IPS DF 19.7 (cell line): Measurements from ENCODE around the gene SFXN4.
"Not testable (repeated sequence)": the region's sequence is repeated elsewhere in the genome, so short reads cannot be mapped to it uniquely, and the experiment has no call there.

Experiments used
- DNase-seq: peaks from one replicate; pipeline ENCODE4 v3.0.0-alpha.2; 2013; ENCODE audit warnings: low read depth, low spot score

Gene SFXN4

DNA sequence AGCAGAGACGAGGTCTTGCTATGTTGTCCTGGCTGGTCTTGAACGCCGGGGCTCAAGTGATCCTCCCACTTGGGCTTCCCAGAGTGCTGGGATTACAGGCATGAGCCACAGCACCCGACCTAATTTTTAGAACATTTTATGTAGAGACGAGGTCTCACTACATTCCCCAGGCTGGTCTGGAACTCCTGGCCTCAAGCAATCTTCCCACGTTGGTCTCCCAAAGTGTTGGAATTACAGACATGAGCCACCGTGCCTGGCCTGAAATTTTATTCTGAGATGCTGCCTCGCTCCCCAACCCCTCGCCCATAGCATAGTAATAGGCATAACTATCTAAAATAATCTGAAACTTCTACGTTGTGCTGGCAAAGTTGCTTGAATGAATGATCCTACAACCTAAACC, 21.9 kb downstream of the SFXN4 start:
- DNase-seq, result no peak

DNA sequence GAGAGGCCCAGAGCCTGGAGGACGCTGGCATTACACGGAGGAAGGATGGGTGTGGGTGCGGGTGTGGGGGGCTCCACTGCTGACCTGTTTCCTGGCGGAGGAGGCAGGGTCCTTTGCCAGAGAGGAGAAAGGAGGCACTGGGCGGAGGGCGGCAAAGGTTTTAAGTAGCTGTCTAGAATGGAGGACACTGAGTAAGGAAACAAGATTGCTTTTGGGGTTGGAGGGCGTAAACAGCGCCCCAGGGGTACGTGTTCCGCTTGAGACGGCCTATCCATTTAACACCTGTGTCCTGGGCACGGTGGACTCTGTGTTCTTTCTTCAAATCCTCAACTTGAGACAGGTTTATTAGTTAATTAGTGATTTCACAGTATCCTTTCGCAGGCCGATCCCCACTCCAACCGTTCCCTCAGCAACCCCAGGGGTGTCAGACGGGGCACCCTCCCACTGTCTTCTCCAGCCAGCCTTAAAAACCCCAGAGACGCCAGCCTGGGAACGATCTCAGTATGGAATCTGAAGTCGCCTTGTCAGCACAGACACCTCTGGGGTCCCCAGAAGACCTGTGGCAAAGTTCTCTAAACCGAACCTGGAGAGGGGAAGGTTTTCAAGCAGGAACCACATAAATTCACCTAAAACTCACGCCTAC, 24.8 kb downstream of the SFXN4 start:
- DNase-seq, result no peak

DNA sequence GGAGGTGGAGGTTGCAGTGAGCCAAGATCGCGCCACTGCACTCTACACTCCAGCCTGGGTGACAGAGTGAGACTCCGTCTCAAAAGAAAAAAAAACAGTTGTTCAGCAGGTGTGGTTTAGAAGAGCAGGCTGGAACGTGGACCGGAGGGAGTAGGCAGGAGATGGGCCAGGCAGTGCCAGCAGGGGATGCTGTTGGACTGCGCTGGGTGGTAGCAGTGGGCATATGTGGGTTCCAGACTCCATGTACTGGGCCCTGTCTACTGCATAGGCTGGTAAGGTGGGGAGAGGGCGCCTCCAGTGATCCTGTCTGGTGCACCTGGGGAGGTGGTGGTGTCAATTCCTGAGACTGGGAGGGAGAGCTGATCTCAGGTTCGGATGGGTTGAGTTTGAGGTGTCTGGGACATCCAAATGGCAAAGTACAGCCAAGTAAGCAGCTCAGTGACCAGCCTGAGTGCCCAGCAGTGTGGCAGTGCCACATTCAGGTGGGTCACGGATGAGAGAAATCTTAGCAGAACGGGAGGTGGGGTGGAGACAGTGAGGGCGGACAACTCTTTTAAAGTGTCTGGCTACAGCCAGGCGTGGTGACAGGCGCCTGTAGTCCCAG, 25.9 kb downstream of the SFXN4 start:
- DNase-seq, result no peak

DNA sequence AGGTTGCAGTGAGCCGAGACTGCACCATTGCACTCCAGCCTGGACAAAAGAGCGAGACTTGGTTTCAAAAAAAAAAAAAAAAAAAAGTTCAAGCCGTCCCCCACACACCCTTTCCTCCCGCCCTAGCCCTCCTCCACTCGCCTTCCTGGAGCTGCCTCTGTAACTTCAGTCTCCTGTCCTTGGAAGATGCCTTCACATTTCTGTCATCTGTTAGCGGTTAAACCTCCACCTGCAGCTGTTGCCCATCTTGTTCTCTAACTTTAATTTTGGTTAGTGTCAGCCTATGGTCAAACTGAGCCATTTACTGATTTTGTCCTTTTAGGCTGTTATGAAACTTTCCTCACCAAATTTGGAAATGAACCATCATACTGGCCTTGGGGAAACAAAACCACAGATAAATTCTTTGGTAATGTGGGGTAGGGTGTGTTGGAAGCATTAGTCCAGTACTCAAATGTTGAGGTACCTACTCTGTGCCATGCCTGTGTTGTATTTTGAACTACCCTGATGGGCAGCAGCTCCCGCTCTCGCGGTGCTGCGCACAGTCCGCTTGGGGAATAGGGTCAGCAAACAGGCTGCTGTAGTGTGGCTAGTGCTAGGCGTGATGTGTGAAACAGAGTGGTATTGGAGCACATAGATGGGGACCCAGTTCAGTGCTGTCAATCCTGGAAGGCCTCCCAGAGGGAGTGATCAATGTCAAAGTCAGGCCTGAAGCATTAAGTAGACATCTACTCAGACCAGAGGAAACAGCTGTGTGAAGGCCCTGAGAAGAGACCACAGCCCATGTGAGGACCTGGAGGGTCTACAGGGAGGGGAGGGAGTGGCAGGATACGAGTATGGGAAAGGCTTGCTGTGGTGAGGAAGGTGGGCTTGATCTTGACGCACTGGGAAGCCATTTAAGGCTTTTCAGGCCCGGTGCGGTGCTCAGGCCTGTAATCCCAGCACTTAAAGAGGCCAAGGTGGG, 26.9 kb downstream of the SFXN4 start:
- no peak for DNase-seq

DNA sequence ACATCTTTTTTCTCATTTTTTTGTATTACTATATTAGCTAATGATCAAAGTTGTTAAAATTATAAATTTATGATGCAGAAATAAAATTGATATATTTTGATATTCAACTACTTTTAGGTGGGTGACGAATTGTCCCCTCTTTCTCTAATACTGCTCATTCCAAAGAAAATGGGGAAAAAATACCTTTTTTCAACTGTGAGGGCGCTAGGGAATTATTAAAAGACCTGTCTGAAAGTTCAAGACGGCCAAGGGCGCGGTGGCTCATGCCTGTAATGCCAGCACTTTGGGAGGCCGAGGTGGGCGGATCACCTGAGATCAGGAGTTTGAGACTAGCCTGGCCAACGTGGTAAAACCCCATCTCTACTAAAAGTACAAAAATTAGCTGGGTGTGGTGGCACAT, 27.6 kb downstream of the SFXN4 start:
- not testable (repeated sequence) for DNase-seq

DNA sequence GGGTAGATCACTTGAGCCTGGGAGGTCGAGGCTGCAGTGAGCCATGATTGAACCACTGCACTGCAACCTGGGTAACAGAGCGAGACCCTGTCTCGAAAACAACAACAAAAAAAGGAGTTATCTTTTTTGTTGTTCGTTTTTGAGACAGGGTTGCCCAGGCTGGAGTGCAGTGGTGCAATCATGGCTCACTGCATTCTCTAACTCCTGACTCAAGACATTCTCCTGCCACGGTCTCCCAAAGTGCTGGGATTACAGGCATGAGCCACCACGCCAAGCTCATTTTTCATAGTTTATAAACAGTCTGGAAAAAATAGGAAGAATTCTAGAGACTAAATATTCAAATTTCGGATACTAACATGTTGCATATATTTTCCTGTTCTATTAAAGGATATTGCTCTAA, 29.4 kb downstream of the SFXN4 start:
- no peak for DNase-seq

DNA sequence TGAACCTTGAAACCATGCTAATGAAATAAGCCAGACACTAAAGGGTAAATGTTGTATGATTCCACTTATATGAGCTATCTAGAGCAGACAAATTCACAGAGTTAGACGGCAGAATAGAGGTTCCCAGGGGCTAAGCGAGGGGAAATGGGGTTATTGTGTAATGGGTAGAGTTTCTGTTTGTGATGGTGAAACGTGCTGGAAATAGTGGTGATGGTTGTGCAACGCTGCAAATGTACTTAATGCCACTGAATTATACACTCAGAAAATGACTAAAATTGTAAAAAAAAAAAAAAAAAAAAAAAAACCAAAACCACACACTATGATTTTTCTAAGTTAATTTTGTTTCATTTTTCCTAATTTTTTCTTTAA, 30.0 kb downstream of the SFXN4 start:
- DNase-seq, result no peak

DNA sequence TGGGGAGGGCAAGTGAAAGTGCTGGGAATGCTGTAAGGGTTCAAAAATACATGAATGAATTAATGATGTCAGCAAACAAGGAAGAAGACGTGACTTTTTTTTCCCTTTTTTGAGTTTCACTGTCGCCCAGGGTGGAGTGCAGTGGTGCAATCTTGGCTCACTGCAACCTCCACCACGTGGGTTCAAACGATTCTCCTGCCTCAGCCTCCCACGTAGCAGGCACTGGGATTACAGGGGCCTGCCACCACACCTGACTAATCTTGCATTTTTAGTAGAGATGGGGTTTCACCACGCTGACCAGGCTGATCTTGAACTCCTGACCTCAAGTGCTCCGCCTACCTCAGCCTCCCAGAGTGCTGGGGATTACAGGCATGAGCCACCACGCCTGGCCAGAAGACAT, 31.6 kb downstream of the SFXN4 start:
- no peak for DNase-seq

DNA sequence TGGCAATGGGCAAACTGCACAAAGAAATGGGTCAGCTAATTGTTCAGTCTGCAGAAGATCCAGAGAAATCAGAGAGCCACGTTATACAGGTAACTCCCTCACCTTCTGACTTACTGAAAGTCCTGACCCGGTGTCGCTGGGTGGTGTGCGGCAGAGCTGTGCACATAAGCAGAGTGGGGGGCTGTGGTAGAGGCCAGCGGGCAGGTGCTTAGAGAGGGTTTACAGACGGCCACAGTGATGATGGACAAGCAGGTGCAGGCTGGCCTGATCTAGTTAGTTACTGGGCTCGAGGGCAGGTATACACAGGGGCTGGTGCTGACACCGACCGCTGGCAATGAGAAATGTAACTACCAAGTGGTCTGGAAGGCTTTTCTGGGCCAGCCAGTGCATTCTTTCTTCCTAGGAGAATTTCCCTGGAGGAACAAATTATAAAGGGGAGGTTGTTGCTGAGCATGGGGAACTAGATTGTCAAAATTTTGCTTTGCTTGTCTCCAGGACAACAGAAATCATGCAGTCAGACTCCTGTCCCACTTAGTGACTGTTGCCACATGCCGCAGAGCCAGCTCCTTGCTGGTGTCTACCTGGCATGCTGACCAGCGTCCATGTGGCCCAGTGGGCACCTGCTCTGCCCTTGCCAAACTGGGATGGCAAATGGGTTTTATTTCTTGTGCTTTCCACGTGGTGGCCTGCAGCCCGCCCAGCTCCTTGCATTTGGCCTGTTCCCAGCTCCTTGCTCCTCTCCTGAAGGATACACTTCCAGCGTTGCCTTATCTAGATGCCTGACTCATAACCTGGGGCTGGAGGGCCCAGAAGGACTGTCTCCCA, 32.8 kb downstream of the SFXN4 start:
- DNase-seq, result no peak

DNA sequence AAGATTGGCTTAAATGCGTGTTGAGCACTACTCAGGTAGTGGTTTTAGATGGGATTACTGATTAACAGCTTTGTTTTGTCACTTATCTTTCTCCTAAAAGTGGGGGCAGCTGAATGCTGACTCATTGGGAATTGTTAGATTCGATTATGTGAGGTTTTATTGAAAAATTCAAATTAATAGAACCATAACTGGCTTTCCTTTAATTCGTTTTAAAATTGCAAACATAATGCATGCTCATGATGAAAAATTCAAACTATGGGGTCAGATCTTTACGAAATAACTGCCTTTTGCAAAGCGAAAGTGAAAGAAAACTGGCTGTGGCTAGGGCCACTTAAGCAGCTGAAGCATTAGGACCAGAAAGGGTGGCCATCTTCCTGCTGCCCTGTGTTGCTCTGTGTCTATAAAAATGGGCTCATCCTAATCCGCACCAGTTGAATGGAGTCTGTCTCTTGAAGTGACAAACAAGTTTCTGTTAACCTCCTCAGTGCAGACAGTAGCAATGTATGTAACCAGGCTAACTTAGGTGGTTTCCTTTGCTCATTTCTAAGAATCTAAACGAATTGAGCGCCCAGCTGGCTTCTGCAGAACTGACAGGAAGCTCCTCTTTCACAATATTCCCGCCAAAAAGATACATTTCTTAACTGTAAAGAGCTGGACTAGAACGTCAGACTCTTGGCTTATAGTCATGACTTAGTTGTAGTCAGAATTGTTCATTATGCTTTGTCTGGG, 33.8 kb downstream of the SFXN4 start:
- no peak for DNase-seq

DNA sequence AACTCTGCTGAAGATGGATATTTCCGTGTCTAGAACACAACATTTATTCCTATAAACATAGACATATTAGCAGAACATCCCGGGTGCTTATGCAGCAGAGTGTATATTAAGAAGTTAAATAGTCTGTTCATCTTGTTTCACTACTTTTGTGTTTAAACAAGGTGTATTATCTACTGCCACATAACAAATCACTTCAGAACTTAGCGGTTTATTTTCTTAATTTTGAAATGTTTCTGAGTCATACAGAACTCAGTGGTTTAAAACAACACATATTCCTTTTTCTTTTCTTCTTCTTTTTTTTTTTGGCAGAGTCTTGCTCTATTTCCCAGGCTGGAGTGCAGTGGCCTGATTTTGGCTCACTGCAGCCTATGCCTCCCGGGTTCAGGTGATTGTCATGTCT, 35.8 kb downstream of the SFXN4 start:
- no peak for DNase-seq

DNA sequence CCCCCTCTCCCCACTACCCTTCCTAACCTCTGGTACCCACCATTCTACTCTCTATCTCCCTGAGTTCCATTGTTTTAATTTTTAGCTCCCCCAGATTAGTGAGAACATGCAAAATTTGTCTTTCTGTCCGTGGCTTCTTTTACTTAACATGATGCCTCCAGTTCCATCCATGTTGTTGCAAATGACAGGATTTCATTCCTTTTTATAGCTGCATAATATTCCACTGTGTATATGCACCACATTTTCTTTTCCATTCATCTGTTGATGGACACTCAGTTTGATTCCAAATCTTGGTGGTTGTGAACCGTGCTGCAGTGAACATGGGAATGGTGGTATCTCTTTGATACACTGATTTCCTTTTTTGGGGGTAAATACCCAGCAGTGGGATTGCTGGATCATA, 39.6 kb downstream of the SFXN4 start:
- DNase-seq, result no peak

DNA sequence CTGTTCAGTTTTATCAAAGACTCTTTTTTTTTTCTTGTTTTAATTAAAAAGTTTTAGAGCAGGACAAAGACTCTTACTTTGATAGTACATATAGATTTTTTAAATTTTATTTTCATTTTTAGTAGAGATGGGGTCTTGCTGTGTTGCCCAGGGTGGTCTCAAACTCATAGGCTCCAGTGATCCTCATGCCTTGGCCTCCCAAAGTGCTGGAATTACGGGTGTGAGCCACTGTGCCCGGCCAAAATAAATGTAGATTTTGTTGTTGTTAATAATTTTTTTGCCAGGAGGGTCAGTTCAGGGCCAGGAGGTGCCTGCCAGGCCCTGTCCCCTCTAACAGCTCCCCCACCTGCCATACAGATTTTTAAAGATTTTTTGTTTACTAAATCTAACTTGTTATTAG, 44.6 kb downstream of the SFXN4 start:
- no peak for DNase-seq

DNA sequence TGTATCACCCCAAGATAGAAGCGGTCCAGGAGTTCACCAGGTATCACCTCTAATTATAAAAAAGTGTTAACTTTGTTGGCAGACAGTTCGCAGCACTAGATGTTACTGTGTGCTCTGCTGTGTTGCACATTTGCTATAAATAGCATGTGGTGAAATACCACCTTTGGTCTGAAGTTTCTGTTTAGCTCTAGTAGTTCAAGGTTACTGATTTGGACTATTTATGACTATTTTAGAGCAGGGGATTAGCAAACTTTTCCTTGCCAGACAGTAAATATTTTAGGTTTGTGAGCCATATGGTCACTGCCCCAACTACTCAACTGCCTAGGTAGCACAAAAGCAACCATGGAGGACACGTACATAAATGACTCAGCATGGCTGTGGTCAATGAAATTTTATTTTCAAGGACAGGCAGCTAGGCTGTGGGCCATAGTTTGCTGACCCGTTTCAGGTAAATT, 45.1 kb downstream of the SFXN4 start:
- DNase-seq, result no peak

DNA sequence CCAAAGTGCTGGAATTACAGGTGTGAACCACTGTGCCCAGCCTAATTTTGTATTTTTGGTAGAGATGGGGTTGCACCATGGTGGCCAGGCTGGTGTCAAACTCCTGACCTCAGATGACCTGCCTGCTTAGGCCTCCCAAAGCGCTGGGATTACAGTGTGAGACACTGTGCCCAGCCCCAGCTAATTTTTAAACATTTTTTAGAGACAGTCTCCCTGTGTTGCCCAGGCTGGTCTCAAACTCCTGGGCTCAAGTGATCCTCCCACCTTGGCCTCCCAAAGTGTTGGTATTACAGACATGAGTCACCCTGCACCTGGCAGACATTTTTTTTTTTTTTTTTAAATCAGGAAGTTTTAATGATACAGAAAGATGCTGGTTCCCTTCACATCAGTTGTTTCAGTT, 46.1 kb downstream of the SFXN4 start:
- no peak for DNase-seq

DNA sequence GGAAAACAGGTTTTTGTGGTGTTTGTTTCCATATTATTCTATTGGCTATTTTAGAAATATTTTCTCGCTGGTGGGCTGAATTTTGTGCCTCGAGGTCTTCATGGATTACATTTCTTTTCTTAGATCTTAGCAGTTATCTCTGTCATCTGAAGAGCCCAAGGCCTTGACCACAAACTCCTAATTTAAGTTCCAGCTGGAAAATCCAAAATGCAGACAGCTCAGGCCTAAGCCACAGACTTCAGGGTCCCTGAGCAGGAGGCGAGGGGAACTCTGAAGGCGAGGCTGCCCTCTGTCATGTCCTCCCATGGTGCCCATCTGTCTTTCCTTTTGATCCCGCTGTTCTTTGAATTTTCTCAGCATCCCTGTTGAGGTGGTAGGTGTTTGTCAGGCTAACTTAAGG, 47.3 kb downstream of the SFXN4 start:
- no peak for DNase-seq

DNA sequence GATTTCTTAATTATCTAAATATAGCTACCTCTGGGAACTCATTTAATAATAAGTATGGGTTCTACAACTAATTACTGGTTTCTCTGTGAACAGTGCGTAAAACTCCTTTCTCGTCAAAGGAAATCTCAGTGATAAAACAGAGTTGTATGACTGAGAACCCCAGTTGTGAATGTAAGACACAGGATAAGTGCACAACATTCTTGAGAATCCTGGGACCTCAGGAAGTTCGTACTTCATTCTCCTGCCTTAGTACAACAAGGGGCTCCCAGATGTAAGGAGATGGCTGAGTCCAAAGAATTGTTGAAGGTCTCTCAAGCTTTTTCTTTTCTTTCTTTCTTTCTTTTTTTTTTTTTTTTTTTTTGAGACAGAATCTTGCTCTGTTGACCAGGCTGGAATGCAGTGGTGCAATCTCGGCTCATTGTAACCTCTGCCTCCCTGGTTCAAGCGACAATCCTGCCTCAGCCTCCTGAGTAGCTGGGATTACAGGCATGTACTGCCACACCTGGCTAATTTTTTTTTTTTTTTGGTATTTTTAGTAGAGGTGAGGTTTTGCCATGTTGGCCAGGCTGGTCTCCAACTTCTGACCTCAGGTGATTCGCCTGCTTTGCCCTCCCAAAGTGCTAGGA, 49.1 kb downstream of the SFXN4 start:
- DNase-seq, result no peak

DNA sequence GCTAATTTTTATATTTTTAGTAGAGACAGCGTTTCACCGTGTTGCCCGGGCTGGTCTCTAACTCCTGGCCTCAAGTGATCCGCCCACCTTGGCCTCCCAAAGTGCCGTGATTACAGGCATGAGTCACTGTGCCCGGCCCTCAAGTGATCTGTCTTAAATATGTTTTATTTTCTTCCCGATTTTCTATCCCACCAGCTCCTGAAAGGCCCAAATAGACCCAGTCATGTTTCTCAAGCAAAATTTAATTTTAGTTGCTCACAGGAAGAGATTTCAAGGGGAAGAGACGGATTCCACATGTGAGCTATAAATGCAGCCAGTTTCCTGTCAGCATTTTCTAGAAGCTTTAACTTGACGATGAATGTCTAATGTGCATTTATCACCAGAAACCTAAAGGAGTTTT, 49.6 kb downstream of the SFXN4 start:
- no peak for DNase-seq

DNA sequence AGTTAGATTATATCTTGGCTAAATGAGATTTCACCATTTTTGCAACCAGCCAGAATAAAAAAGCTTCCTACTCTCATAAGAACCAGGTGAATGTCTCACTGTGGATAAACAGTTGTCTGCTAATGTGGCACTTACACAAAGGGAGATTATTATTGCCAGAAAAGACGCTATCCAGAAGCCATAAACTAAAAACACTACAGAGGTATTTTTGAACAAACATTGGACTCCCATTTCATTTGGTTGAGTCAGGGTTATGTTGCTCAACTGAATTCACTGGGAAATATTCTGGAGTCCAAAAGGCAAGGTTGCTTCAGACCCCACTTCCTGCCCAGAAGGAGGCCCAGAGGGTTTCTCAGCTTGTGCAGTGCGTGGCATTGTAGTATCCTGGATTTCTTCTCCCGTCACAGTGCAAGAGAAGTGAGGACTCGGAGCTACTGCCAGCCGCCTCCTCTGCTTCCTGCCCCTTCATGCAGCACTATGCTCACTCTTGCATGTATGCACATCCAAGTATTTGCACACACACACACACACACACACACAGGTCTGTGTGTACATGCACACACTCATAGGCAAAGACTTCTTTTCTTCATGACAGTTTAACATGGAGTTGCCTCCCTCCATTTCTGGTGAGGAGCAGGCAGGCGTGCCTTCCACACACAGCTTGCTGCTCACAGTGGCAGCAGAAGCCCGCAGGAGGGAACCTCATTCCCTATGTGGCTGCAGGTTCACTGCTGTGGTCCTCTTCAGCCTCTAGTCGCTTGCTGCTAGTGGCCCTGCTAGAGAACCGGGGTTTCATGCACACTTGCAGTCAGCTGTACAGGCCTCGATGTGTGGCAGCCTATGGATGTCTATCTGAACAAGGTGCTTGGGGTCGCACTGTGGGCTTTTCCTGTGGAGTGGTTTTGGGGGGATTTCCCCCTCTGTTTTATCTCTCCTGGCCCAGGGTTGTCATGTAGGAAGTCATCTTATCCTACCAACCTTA, 51.5 kb downstream of the SFXN4 start:
- no peak for DNase-seq

DNA sequence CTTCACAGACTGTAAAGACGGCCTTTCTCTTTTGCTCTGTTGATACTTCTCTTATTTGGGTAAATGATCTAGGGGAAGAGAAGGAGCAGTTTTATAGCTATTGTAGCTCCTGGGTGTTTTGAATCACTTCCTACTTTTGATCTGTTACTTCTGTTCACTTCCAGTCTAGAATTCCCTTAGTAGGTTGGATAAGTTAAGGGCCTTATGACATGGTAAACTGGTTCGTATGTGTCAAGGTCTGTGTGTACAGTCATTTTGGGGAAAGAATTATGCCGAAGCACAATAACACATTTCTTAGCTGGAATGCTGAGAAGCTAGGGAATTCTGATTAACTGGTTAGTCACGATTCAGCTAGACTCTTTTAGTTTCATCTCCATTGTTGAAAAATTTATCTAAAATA, 53.5 kb downstream of the SFXN4 start:
- no peak for DNase-seq
